K562 (cell line): Measurements from ENCODE around the gene AP3B2. TPM values are rescaled to one million over a fixed set of nuclear protein-coding genes. Genes with fewer than 3 reads are reported as not detected.

Experiments used
- ATAC-seq: fragments of 200-7000 bp; cut with Tn5 transposase; 3 replicates; pipeline ENCODE4 v1.9.1; 2020; ENCODE audit warnings: moderate library complexity
- BruUV-seq: library from RNA; stranded (reverse); fragments of 400-500 nt; replicated peaks from 2 replicates; lab custom pipeline; 2021; lab: Mats Ljungman, UMichigan
- CTCF ChIA-PET: fragments of 300-600 bp; formaldehyde crosslinking; extraction: SDS; loops from one replicate; lab custom pipeline; 2021; ENCODE audit warnings: low intra/inter-chr PET ratio; lab: Yijun Ruan, JAX
- POLR2A ChIA-PET: fragments of 300-600, 350-650 bp; sonication (Branson Sonifier 250); formaldehyde crosslinking; extraction: SDS; loops from one replicate; lab custom pipeline; 2021; ENCODE audit warnings: antibody characterized with exemption, inconsistent platforms; lab: Yijun Ruan, JAX
- DNase-seq, 4 experiments: peaks; one replicate each; pipeline versions ENCODE4 v3.0.0 to v3.0.0-alpha.2; 2011 to 2018; ENCODE audit warnings: low spot score in 3 of 4, mixed read lengths in 3 of 4; ENCODE audit errors: extremely low read depth in 1 of 4
- FAIRE-seq: peaks from 2 replicates; lab custom pipeline; 2011; peaks lifted over from hg19 to GRCh38; lab: Jason Lieb, UNC
- H2AFZ ChIP-seq: 2 replicates; pipeline ENCODE4 v1.6.0; 2011; ENCODE audit warnings: low read depth, low read length, control low read depth, inconsistent platforms
- H3K27ac ChIP-seq: fragments of 200-600 bp; 3 replicates; pipeline ENCODE4 v1.8.0; 2011; ENCODE audit warnings: low read depth, mild to moderate bottlenecking, control low read depth, inconsistent platforms, low read length, moderate library complexity, mixed read lengths; ENCODE audit errors: extremely low read depth
- H3K27me3 ChIP-seq, 2 experiments: fragments of 300-600 bp in 1 of 2; 2 replicates in 1 of 2; 3 replicates in 1 of 2; pipeline versions ENCODE4 v1.6.0 to v1.8.0; 2011; ENCODE audit warnings: inconsistent platforms in 2 of 2, low read length in 2 of 2, mild to moderate bottlenecking in 1 of 2, mixed read lengths in 1 of 2, moderate library complexity in 1 of 2; ENCODE audit not compliant: control insufficient read depth in 2 of 2, insufficient read depth in 2 of 2
- H3K36me3 ChIP-seq: fragments of 300-600 bp; 3 replicates; pipeline ENCODE4 v1.8.0; 2011; ENCODE audit warnings: mild to moderate bottlenecking, low read length, inconsistent platforms; ENCODE audit not compliant: control insufficient read depth, insufficient read depth
- H3K4me1 ChIP-seq, 2 experiments: fragments of 200-600 bp in 1 of 2; replicated peaks in 1 of 2; 2 replicates in 1 of 2; 3 replicates in 1 of 2; pipeline versions ENCODE4 v1.5.1 to v1.8.0; 2011; ENCODE audit warnings: inconsistent platforms in 2 of 2, low read length in 2 of 2, mild to moderate bottlenecking in 1 of 2, mixed read lengths in 1 of 2, moderate library complexity in 1 of 2; ENCODE audit not compliant: control insufficient read depth in 2 of 2, insufficient read depth in 2 of 2
- H3K4me2 ChIP-seq: 2 replicates; pipeline ENCODE4 v1.6.1; 2011; ENCODE audit warnings: low read length, control low read depth, inconsistent platforms, mixed read lengths; ENCODE audit not compliant: insufficient read depth
- H3K4me3 ChIP-seq: fragments of 200-600 bp; sonication (generic), shearing (Covaris generic); 2 replicates; pipeline ENCODE4 v1.5.1; 2016; ENCODE audit warnings: control low read depth, inconsistent platforms
- H3K79me2 ChIP-seq: fragments of 200-600 bp; 3 replicates; pipeline ENCODE4 v1.8.0; 2011; ENCODE audit warnings: low read length, inconsistent platforms; ENCODE audit not compliant: control insufficient read depth, insufficient read depth
- H3K9ac ChIP-seq, 2 experiments: 2 replicates each; pipeline versions ENCODE4 v1.6.0 to v1.6.1; 2011; ENCODE audit warnings: low read depth in 2 of 2, low read length in 2 of 2, control low read depth in 1 of 2, inconsistent platforms in 1 of 2, mild to moderate bottlenecking in 1 of 2, mixed read lengths in 1 of 2; ENCODE audit not compliant: insufficient read depth in 1 of 2
- H3K9me1 ChIP-seq: one replicate; pipeline ENCODE4 v1.6.0; 2011; ENCODE audit warnings: inconsistent platforms, mild to moderate bottlenecking, low read length, moderate library complexity; ENCODE audit not compliant: control insufficient read depth, insufficient read depth
- H3K9me3 ChIP-seq: replicated peaks from 2 replicates; pipeline ENCODE4 v1.5.1; 2011; ENCODE audit warnings: low read depth, low read length, inconsistent platforms; ENCODE audit not compliant: control insufficient read depth, insufficient read depth
- H4K20me1 ChIP-seq: replicated peaks from 2 replicates; pipeline ENCODE4 v1.6.1; 2011; ENCODE audit warnings: low read length, inconsistent platforms, mixed read lengths; ENCODE audit not compliant: control insufficient read depth, insufficient read depth
- BRF1 ChIP-seq: IDR thresholded peaks from 3 replicates; pipeline ENCODE4 v1.6.1; 2011; ENCODE audit warnings: borderline replicate concordance, mild to moderate bottlenecking; ENCODE audit not compliant: insufficient read length; ENCODE audit errors: extremely low read depth
- GTF2E2 ChIP-seq: fragments of 200-800 bp; sonication (Bioruptor generic); IDR thresholded peaks from 2 replicates; pipeline ENCODE4 v1.6.1; 2016; ENCODE audit warnings: missing genetic modification characterization, missing compliant biosample characterization
- HMGXB4 ChIP-seq: sonication (generic); formaldehyde crosslinking; IDR thresholded peaks from 2 replicates; pipeline ENCODE4 v1.8.1; 2023; ENCODE audit warnings: mild to moderate bottlenecking, missing genetic modification reagents
- IRF9 ChIP-seq: fragments of 450-650 bp; IDR thresholded peaks from 2 replicates; pipeline ENCODE4 v1.6.1; 2016; ENCODE audit warnings: missing biosample characterization, missing genetic modification characterization
- JUN ChIP-seq, 2 experiments: sonication (generic) in 1 of 2; formaldehyde crosslinking in 1 of 2; IDR thresholded peaks; 2 replicates each; pipeline versions ENCODE4 v1.6.1 to v1.8.0; 2012 to 2022; ENCODE audit warnings: borderline replicate concordance in 2 of 2, mild to moderate bottlenecking in 2 of 2, improper control_type of control experiment in 1 of 2, low read depth in 1 of 2, low read length in 1 of 2, missing genetic modification reagents in 1 of 2
- LCOR ChIP-seq: sonication (generic); formaldehyde crosslinking; IDR thresholded peaks from 2 replicates; pipeline ENCODE4 v1.8.0; 2022; ENCODE audit warnings: mild to moderate bottlenecking, missing genetic modification reagents
- ZNF23 ChIP-seq: fragments of 250-450 bp; sonication (Bioruptor Pico); IDR thresholded peaks from 2 replicates; pipeline ENCODE4 v1.4.0; 2020; ENCODE audit warnings: mild to moderate bottlenecking
- WGBS: fragments of 100-300 bp; shearing (Covaris generic); methylation state at CpG from one replicate; pipeline ENCODE4 v1.1.6; 2016; ENCODE audit warnings: low coverage, mixed read lengths; ENCODE audit not compliant: insufficient coverage; ENCODE audit errors: missing lambda C conversion rate; 5-methylcytosine and 5-hydroxymethylcytosine counted together
- in situ Hi-C: fragments of 300-500 bp; cut with MboI; formaldehyde crosslinking; loops from 4 replicates; pipeline ENCODE4 v1.15.0; 2018; ENCODE audit warnings: inconsistent platforms, mixed read lengths
- intact Hi-C: fragments of 100-400 bp; cut with micrococcal nuclease; formaldehyde crosslinking; loops from 2 replicates; pipeline ENCODE4 v1.14.2; 2022
- polyA plus RNA-seq, 8 experiments: library from polyadenylated mRNA; depleted of rRNA in 4 of 8; stranded (reverse) in 5 of 8; unstranded in 3 of 8; fragments of >200 nt; fragmentation: Nextera tagmentation in 2 of 8; fragmentation: Illumina TruSeq in 1 of 8; extraction: Ambion mirVana in 2 of 8; extraction: Trizol in 1 of 8; gene quantifications; 2 replicates each; pipeline versions ENCODE4 v1.2.1 to v1.2.3, GENCODE V29; 2011 to 2014; ENCODE audit warnings: inconsistent platforms in 1 of 8, missing spikeins in 1 of 8
- total RNA-seq, 7 experiments: library from RNA; depleted of rRNA in 6 of 7; stranded (reverse); fragments of >200 nt in 6 of 7; fragmentation: Illumina TruSeq in 2 of 7; extraction: Trizol in 2 of 7; gene quantifications; 2 replicates each; pipeline versions ENCODE4 v1.2.1 to v1.2.3, GENCODE V29; 2011 to 2021; ENCODE audit warnings: low replicate concordance in 1 of 7
- TF ChIP-seq, protein P1 (sequence below): sonication (generic); formaldehyde crosslinking; IDR thresholded peaks from 2 replicates; pipeline ENCODE4 v1.8.1; 2022; ENCODE audit warnings: missing genetic modification reagents

The AP3B2 gene
- total and polyA plus RNA-seq, 9 of the 15 experiments (the other 6 are each of a cell fraction or from before 2014, with no cell fraction given) = 0.03 to 0.15 (median 0.10) TPM; not detected in 2

GRCh38 chr15:82662641-82663040, 47.0 kb downstream of the AP3B2 start:
- H3K9ac ChIP-seq = no peak overlapping the region
- H3K4me3 ChIP-seq = no peak overlapping the region
- ChIA-PET POLR2A (interaction anchor here (0.7 to 0.9 kb wide), 2 partner anchors 18 to 122 kb away, joined by 4 to 5 read pairs; partner anchors contain the start of gene RPS17), CTCF (no interaction called here)
- H3K27ac ChIP-seq = no peak overlapping the region
- H2AFZ ChIP-seq = no peak overlapping the region
- TF ChIP-seq ZNF23 (CRISPR knock-in tag) = no peak
- no peak for TF ChIP-seq BRF1
- no peak for TF ChIP-seq JUN (IDR thresholded peaks at IDR 0.05; ENCODE audit: borderline replicate concordance, low read depth, low read length)
- no peak for TF ChIP-seq JUN (CRISPR knock-in tag; IDR thresholded peaks at IDR 0.05; ENCODE audit: borderline replicate concordance)
- no peak for TF ChIP-seq HMGXB4 (CRISPR knock-in tag)
- TF ChIP-seq GTF2E2 (tag) = no peak
- TF ChIP-seq IRF9 (tag) = no peak
- no peak for TF ChIP-seq LCOR
- TF ChIP-seq, protein P1, sequence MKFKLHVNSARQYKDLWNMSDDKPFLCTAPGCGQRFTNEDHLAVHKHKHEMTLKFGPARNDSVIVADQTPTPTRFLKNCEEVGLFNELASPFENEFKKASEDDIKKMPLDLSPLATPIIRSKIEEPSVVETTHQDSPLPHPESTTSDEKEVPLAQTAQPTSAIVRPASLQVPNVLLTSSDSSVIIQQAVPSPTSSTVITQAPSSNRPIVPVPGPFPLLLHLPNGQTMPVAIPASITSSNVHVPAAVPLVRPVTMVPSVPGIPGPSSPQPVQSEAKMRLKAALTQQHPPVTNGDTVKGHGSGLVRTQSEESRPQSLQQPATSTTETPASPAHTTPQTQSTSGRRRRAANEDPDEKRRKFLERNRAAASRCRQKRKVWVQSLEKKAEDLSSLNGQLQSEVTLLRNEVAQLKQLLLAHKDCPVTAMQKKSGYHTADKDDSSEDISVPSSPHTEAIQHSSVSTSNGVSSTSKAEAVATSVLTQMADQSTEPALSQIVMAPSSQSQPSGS (CRISPR knock-in tag) = no peak
- H3K4me1 ChIP-seq = no peaks in the 10 kb centered on the region; a peak in 1 of 5 replicates
- FAIRE-seq (no peak), DNase-seq (no peak), ATAC-seq (no peak)
- BruUV-seq = no TSS peak
- in situ Hi-C loops (no loop called here), intact Hi-C loops (no loop called here)
- peaks cover 26 to 67% of the 10 kb centered on the region in 2 experiments for H3K27me3 ChIP-seq
- H3K9me3 ChIP-seq = no peaks in the 10 kb centered on the region
- no peak overlapping the region for H3K4me2 ChIP-seq
- H3K9me1 ChIP-seq = no peaks in the 10 kb centered on the region
- H4K20me1 ChIP-seq = peaks cover 17% of the 10 kb centered on the region
- H3K36me3 ChIP-seq = no peaks in the 10 kb centered on the region
- 13% methylated on average over 8 of the region's 9 CpGs for WGBS
- no peaks in the 10 kb centered on the region for H3K79me2 ChIP-seq
